Prostate gland (tissue), 2 donors: ENCODE data around the gene CREM.

Source experiments
- CTCF ChIP-seq, 4 experiments: fragments of 200-600 bp in 2 of 4; fragments of 450-650 bp in 2 of 4; sonication (generic) in 2 of 4; IDR thresholded peaks; 1 replicate in 3 of 4; 2 replicates in 1 of 4; pipeline ENCODE4 v1.5.1; 2016 to 2019; ENCODE audit warnings: antibody characterized with exemption in 4 of 4, mild to moderate bottlenecking in 2 of 4, moderate library complexity in 2 of 4
- POLR2A ChIP-seq: fragments of 450-650 bp; IDR thresholded peaks from one replicate; pipeline ENCODE4 v1.6.1; 2016; ENCODE audit warnings: antibody characterized with exemption, mild to moderate bottlenecking

GRCh38 chr10:35160743-35161142 is 34.1 kb downstream of the CREM start:
- no peak for TF ChIP-seq POLR2A
- no peak for TF ChIP-seq CTCF (IDR thresholded peaks at IDR 0.05)
